Measurements from ENCODE around the gene PTCSC3. TPM values are rescaled to one million over a fixed set of nuclear protein-coding genes. Genes with fewer than 3 reads are reported as not detected.

PTCSC3 gene
- total RNA-seq, 1 experiment from 2014 or later = not detected

DNA sequence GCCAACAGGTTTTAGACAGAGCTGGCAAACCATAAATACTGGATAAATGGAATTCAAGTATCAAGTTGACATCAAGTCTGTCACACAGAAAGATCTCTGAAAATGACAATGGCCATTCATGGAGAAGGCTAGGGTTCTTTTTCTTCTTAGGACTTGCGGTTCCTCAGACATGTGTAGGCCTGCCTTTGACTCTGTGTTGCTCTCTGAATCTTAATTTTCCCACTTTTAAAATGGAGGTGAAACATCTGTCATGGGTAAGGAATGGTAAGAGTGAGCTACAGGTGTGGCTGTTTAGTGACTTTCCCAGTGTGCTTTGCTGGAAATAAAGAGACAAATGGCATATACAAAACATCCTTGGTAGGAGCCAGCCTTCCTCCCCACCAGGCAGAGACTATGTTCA, 79.2 kb downstream of the PTCSC3 start:
- no peak for DNase-seq
- Mint-ChIP-seq H3K27ac (ENCODE audit: unreplicated experiment) (no peak overlapping the region), H3K4me3 (ENCODE audit: unreplicated experiment) (no peak overlapping the region), H3K4me1 (ENCODE audit: low read depth, unreplicated experiment) (peaks cover 7% of the 10 kb centered on the region), H3K9me3 (ENCODE audit: unreplicated experiment) (no peaks in the 10 kb centered on the region), H3K36me3 (ENCODE audit: insufficient read depth, unreplicated experiment) (no peaks in the 10 kb centered on the region), H3K27me3 (ENCODE audit: insufficient read depth, unreplicated experiment) (no peaks in the 10 kb centered on the region)
- ChIA-PET CTCF (no interaction called here), POLR2A (no interaction called here)
- Histone ChIP-seq H3K27me3 (replicated peaks; ENCODE audit: control insufficient read depth, insufficient read depth, low read length) (no peaks in the 10 kb centered on the region), H3K4me1 (no peaks in the 10 kb centered on the region), H3K4me3 (ENCODE audit: low read depth, low read length) (no peak overlapping the region), H3K9me3 (no peaks in the 10 kb centered on the region), H3K36me3 (ENCODE audit: control insufficient read depth, insufficient read depth, low read length) (no peaks in the 10 kb centered on the region)
- no TSS peak for BruUV-seq (replicated peaks)
- TF ChIP-seq, protein P1, sequence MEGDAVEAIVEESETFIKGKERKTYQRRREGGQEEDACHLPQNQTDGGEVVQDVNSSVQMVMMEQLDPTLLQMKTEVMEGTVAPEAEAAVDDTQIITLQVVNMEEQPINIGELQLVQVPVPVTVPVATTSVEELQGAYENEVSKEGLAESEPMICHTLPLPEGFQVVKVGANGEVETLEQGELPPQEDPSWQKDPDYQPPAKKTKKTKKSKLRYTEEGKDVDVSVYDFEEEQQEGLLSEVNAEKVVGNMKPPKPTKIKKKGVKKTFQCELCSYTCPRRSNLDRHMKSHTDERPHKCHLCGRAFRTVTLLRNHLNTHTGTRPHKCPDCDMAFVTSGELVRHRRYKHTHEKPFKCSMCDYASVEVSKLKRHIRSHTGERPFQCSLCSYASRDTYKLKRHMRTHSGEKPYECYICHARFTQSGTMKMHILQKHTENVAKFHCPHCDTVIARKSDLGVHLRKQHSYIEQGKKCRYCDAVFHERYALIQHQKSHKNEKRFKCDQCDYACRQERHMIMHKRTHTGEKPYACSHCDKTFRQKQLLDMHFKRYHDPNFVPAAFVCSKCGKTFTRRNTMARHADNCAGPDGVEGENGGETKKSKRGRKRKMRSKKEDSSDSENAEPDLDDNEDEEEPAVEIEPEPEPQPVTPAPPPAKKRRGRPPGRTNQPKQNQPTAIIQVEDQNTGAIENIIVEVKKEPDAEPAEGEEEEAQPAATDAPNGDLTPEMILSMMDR (IDR thresholded peaks at IDR 0.05; ENCODE audit: insufficient read depth in 1 of 2, low read depth in 1 of 2, low read length in 1 of 2, severe bottlenecking in 1 of 2, unreplicated experiment in 1 of 2) = no peak
- intact Hi-C loops (cut with micrococcal nuclease; ENCODE audit: unreplicated experiment) = no loop called here

DNA sequence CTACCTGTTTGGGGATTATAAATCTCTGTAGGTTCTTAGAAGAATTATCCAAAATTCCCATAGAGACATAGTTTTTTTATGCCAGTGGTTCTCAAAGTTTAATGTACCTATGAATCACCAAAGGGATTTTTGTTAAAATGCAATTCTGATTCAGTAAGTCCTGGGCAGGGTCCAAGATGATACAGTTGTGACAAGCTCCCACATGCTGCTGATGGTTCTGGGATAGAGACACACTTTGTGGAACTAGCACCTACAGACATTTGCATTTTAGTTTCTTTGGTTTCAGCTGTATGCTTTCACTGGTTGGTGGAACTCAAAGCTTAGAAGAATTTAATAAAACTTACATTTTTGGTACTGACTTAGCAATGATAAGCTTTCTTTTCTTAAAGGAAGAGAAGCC, 80.4 kb downstream of the PTCSC3 start:
- intact Hi-C loops (cut with micrococcal nuclease; ENCODE audit: unreplicated experiment) = no loop called here
- Histone ChIP-seq H3K36me3 (ENCODE audit: control insufficient read depth, insufficient read depth, low read length) (no peaks in the 10 kb centered on the region), H3K4me1 (peaks cover 8% of the 10 kb centered on the region), H3K4me3 (ENCODE audit: low read depth, low read length) (no peak overlapping the region), H3K27me3 (replicated peaks; ENCODE audit: control insufficient read depth, insufficient read depth, low read length) (no peaks in the 10 kb centered on the region), H3K9me3 (no peaks in the 10 kb centered on the region)
- Mint-ChIP-seq H3K27ac (ENCODE audit: unreplicated experiment) (no peak overlapping the region), H3K4me3 (ENCODE audit: unreplicated experiment) (no peak overlapping the region), H3K27me3 (ENCODE audit: insufficient read depth, unreplicated experiment) (no peaks in the 10 kb centered on the region), H3K36me3 (ENCODE audit: insufficient read depth, unreplicated experiment) (no peaks in the 10 kb centered on the region), H3K9me3 (ENCODE audit: unreplicated experiment) (no peaks in the 10 kb centered on the region), H3K4me1 (ENCODE audit: low read depth, unreplicated experiment) (peaks cover 15% of the 10 kb centered on the region)
- BruUV-seq (replicated peaks) = no TSS peak
- ChIA-PET POLR2A (no interaction called here), CTCF (no interaction called here)
- no peak for DNase-seq
- TF ChIP-seq, protein P1 (IDR thresholded peaks at IDR 0.05; ENCODE audit: insufficient read depth in 1 of 2, low read depth in 1 of 2, low read length in 1 of 2, severe bottlenecking in 1 of 2, unreplicated experiment in 1 of 2) = no peak

GRCh38 chr14:36094963-36095362, 81.6 kb downstream of the PTCSC3 start:
- H3K4me1 ChIP-seq = peaks cover 15% of the 10 kb centered on the region
- H3K9me3 ChIP-seq = no peaks in the 10 kb centered on the region
- TF ChIP-seq, protein P1 (IDR thresholded peaks at IDR 0.05; ENCODE audit: insufficient read depth in 1 of 2, low read depth in 1 of 2, low read length in 1 of 2, severe bottlenecking in 1 of 2, unreplicated experiment in 1 of 2) = no peak
- H3K36me3 ChIP-seq (ENCODE audit: control insufficient read depth, insufficient read depth, low read length) = no peaks in the 10 kb centered on the region
- no TSS peak for BruUV-seq (replicated peaks)
- Mint-ChIP-seq H3K27ac (ENCODE audit: unreplicated experiment) (no peak overlapping the region), H3K27me3 (ENCODE audit: insufficient read depth, unreplicated experiment) (no peaks in the 10 kb centered on the region), H3K4me1 (ENCODE audit: low read depth, unreplicated experiment) (peaks cover 16% of the 10 kb centered on the region), H3K9me3 (ENCODE audit: unreplicated experiment) (no peaks in the 10 kb centered on the region), H3K36me3 (ENCODE audit: insufficient read depth, unreplicated experiment) (no peaks in the 10 kb centered on the region), H3K4me3 (ENCODE audit: unreplicated experiment) (no peak overlapping the region)
- CTCF ChIA-PET = no interaction called here
- H3K4me3 ChIP-seq (ENCODE audit: low read depth, low read length) = no peak overlapping the region
- POLR2A ChIA-PET = no interaction called here
- no peaks in the 10 kb centered on the region for H3K27me3 ChIP-seq (replicated peaks; ENCODE audit: control insufficient read depth, insufficient read depth, low read length)
- no peak for DNase-seq
- intact Hi-C loops (cut with micrococcal nuclease; ENCODE audit: unreplicated experiment) = no loop called here

All from Caco-2 (cell line).